ENCODE data around the gene COL8A2.

Gene COL8A2

GRCh38 chr1:36091698-36092097 is 33.3 kb downstream of the COL8A2 start:
- no peak for DNase-seq (ENCODE audit: low read depth, low spot score)

- DNase-seq (ENCODE audit: low read depth, low spot score): no peak
Observed at GRCh38 chr1:36091141-36091540, 33.9 kb downstream of the COL8A2 start.

GRCh38 chr1:36089393-36090121 is 35.5 kb downstream of the COL8A2 start:
- no peak for DNase-seq (ENCODE audit: low read depth, low spot score)

GRCh38 chr1:36088577-36089392 is 36.2 kb downstream of the COL8A2 start, which contains the start of gene ADPRS:
ADPRS (plus strand) TSS chr1:36088892; CDS start chr1:36088905, 13 bp downstream.
- peak; percentile 76 for DNase-seq (ENCODE audit: low read depth, low spot score)

- DNase-seq (ENCODE audit: low read depth, low spot score): no peak
Observed at GRCh38 chr1:36088265-36088576, 36.8 kb downstream of the COL8A2 start.

GRCh38 chr1:36087233-36088123 is 37.5 kb downstream of the COL8A2 start:
- no peak for DNase-seq (ENCODE audit: low read depth, low spot score)

- no peak for DNase-seq (ENCODE audit: low read depth, low spot score)
Observed at GRCh38 chr1:36086529-36087232, 38.3 kb downstream of the COL8A2 start.

- no peak for DNase-seq (ENCODE audit: low read depth, low spot score)
Observed at GRCh38 chr1:36085686-36086526, 39.1 kb downstream of the COL8A2 start.

- DNase-seq (ENCODE audit: low read depth, low spot score): no peak
Observed at GRCh38 chr1:36085126-36085525, 39.9 kb downstream of the COL8A2 start.

- DNase-seq (ENCODE audit: low read depth, low spot score): no peak
Observed at GRCh38 chr1:36084497-36085115, 40.4 kb downstream of the COL8A2 start.

GRCh38 chr1:36083635-36084496 is 41.2 kb downstream of the COL8A2 start, which contains the start of gene TEKT2:
TEKT2 (plus strand) TSS chr1:36084094; CDS start chr1:36084922, 828 bp downstream.
- no peak for DNase-seq (ENCODE audit: low read depth, low spot score)

- no peak for DNase-seq (ENCODE audit: low read depth, low spot score)
Observed at GRCh38 chr1:36083219-36083618, 41.8 kb downstream of the COL8A2 start.

GRCh38 chr1:36081926-36082485 is 43.0 kb downstream of the COL8A2 start:
- DNase-seq (ENCODE audit: low read depth, low spot score): no peak

- no peak for DNase-seq (ENCODE audit: low read depth, low spot score)
Observed at GRCh38 chr1:36080801-36081200, 44.2 kb downstream of the COL8A2 start.

GRCh38 chr1:36080236-36080635 is 44.8 kb downstream of the COL8A2 start:
- no peak for DNase-seq (ENCODE audit: low read depth, low spot score)

- DNase-seq (ENCODE audit: low read depth, low spot score): no peak
Observed at GRCh38 chr1:36076979-36077573, 47.9 kb downstream of the COL8A2 start.

GRCh38 chr1:36070349-36070748 is 54.7 kb downstream of the COL8A2 start:
- DNase-seq (ENCODE audit: low read depth, low spot score): no peak

GRCh38 chr1:36068866-36069265 is 56.2 kb downstream of the COL8A2 start:
- DNase-seq (ENCODE audit: low read depth, low spot score): no peak

Data from smooth muscle cell of the brain vasculature (primary cell).